Measurements from ENCODE around the gene CDC26.
"Not testable (repeated sequence)": the region's sequence is repeated elsewhere in the genome, so short reads cannot be mapped to it uniquely, and the experiment has no call there.

The CDC26 gene

DNA sequence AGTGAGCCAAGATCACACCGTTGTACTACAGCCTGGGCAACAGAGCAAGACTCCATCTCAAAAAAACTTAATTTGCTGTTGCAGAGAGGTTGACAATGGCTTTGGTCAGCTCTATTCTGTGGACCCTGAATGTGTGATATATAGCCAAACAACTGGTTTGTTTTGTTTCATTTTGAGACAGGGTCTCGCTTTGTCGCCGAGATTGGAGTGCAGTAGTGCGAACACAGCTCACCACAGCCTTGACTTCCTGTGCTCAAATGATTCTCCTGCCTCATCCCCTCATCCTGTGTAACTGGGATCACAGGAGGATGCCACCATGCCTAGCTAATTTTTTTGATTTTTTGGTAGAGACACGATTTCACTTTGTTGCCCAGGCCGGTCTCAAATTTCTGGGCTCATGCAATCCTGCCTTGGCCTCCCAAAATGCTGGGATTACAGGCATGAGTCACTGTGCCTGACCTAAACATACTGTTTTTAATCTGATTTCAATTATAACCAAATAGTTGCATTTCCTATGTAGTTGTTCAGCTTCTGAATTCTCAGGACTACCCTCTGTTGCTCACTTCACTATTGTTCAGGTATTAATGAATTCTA, 18.0 kb upstream of the CDC26 start:
- DNase-seq (ENCODE audit: low spot score), result no peak

DNA sequence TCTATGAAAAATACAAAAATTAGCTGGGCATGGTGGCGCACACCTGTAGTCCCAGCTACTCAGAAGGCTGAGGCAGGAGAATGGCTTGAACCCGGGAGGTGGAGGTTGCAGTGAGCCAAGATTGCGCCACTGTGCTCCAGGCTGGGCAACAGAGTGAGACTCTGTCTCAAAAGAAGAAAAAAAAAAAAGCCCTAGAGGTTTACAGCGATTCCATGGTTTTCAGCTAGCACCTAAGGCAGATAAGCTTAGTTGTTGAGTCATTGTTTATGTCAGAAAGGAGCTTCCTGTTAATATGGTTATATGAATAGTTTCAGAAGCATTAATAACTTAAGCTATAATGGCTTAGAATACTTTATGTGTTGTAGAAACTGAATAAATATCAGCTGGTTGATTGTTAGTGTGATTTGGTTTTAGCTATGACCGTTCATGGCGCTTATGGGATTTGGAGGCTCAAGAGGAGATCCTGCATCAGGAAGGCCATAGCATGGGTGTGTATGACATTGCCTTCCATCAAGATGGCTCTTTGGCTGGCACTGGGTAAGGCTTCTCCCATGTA, 14.8 kb upstream of the CDC26 start:
- DNase-seq (ENCODE audit: low spot score), result no peak

DNA sequence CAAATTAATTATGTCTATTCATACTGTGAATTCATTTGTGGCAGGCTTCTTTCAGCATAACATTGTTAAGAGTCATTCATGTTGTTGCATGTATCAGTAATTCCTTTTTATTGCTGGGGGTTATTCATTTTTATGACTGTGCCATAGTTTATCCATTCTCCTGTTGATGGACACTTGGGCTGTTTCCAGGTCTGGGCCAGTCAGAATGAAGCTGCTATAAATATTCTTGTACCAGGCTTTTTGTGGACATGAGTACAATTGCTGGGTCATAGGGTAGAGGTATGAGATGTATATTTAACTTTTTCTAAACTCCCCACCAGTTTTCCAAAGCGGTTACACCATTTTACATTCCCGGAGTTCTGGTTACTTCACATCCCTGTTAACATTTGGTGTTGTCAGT, 13.7 kb upstream of the CDC26 start:
- no peak for DNase-seq (ENCODE audit: low spot score)

DNA sequence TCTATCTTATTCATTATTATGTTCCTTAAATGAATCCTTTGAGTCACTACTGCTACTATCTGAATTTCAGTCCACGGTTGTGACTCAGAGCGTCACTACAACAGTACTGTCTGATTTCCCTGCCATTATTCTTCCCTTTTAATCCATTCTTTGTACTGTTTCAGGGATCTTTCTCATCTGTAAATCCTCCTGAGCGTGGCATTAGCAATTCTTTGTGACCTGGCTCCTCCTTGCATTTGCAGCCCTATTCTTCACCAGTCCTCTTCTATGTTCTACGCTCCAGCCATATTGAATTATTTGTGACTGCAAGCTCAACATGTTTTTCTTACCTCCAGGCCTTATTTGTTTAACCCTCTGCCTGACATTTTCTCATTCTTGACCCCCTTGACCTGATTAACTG, 6.0 kb upstream of the CDC26 start:
- no peak for DNase-seq (ENCODE audit: low spot score)

DNA sequence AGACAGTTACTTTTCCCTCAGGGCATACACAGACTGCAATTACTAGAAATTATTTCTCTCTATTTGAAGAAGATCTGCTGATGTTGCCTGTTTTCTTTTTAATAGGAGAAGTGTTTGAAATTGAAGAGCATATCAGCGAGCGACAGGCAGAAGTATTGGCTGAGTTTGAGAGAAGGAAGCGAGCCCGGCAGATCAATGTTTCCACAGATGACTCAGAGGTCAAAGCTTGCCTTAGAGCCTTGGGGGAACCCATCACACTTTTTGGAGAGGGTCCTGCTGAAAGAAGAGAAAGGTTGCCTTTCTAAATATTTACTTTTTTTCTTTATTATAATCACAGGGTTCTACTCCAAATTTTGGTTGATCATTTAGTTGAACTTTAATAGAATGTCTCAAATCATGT, 3.5 kb upstream of the CDC26 start:
- no peak for DNase-seq (ENCODE audit: low spot score)

DNA sequence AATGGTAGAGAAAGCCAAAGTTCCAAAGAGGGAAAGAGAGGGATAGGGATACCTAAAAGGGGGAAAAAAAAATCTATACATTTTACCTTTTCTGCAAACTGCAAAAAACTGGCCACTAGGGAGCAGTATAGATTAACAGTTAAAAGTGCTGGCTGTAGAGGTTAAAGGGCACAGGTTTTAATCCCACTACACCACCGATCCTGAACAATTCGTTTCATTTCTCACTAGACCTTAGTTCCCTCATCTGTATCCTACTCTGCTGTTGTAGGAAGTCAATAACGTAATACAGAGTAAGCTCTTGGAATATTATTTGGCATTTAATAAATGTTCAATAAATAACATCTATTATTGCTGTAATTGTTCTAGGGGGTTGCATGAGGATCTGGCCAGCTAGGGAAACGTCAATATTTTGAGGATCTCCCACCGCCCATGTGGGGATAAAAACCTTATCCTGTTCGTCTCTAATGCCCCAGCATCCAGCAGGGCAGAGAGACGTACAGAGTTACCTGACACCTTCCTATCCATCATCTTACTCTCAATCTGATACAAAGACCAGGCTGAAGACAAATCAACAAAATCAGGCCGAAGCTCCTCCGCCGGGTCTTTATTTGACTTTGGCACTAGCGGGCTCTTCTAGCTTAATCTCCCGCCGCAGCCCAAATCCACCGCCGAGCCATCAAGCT, 757 bp downstream of the CDC26 start:
- DNase-seq (ENCODE audit: low spot score), result peak; percentile 67

DNA sequence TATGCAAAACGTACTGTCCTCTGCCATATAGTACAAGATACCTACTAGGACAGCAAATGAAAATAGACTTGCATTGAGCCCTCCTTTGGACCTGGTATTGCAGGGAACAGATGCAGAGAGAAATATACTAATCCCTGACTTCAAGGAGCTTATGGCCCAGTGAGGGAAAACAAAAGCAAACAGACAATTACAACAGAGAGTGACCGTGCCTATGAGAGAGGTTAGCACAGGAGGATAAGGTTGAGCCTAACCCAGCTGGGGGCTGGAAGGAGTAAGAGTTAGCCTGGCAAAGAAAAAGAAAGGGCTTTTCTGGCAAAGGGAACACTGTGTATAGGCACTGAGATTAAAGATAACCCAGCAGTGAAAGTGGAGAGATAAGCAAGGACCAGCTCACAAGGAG, 5.5 kb downstream of the CDC26 start:
- no peak for DNase-seq (ENCODE audit: low spot score)

DNA sequence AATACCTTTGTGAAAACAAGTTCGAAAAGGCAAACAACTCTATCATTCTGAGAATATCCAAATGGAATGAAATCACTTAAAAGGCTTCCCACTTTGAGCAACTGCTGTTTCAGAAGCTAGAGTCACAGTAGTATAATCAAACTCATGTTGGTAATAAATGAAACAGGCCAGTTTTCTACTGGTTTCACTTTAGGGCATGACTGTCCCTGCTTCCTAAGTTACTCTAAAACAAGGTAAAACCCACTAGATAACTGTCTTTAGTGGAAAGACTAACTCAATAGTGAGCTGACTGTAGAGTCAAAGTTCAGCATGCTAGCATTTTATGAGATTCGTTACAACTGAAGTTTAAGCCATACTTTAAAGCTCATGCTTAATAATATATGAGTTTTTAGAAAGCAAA, 6.0 kb downstream of the CDC26 start:
- no peak for DNase-seq (ENCODE audit: low spot score)

DNA sequence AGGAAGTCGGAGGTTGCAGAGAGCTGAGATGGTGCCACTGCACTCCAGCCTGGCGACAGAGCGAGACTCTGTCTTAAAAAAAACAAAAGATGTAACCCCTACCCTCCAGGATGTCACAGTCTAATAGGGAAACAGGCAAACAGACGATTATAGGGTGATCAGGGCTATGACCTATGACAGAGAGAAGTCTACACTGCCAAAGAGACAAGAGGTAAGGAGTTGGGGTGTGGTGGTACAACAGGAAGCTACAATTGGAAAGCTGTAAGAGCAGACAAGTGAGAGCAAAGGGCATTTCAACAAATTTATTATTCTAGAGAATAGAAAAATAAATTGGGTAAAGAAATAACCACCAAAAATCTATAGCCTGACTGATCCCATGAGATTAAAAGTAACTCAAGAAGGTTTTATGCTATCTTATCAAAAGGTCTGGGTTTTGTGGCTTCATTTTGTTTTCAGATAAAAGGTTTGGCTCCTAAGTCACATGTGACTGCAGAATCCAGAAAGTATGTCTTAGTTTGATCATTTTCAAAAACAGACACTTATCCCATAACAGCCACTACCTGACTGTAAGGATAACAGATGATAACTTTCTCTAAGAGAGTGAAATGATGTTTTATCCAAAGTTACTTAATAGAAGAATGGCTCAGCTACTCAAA, 7.3 kb downstream of the CDC26 start:
- no peak for DNase-seq (ENCODE audit: low spot score)

DNA sequence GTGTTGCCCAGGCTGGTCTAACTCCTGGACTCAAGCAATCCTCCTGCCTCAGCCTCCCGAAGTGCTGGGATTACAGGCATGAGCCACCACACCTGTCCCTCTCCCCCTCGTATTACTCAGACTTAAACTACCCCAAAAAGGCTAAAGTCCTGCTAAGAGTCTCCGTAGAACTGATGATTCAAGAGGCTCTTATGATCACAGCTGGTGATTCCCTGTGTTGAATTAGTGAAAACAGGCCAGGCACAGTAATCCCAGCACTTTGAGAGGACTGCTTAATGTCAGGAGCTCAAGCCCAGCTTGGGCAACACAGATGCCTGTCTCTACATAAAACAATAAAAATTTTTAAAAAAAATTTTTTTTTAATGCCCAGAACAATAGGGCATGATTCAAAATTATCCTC, 9.2 kb downstream of the CDC26 start:
- DNase-seq (ENCODE audit: low spot score), result no peak

DNA sequence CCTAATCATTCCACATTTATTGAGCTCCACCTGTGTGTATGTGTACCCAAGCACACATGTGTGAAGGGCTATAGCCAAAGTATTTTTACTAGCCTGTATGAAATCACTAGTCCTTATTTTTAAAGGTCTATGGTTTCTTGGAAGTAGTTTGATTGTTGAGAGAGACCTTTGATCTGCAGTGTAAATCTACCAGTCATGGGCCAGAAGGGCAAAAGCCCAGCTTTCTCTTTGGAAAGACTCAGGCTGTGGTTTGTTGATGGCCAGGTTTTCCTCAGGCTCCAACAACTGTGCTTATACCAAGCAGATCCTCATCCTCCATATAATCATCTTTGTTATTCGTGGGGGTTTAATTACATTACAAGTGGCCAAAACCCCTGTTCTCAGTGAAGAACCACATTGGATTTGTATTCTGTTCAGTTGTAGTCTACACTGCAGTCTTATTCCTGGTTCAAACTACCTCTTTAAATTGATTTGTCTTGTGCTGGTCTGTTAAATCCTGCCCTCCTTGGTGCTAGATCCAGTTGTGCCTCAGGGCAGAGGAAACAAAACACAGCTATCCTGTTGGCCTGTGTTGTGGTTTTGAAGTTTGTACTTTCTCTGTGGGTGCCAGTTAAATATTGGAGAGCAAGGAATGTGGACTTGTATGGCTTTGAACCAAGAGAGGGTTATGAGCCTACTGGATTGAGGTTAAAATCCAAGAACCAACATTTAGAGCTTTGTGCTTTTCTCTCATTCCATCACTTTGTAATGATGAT, 13.3 kb downstream of the CDC26 start:
- no peak for DNase-seq (ENCODE audit: low spot score)

DNA sequence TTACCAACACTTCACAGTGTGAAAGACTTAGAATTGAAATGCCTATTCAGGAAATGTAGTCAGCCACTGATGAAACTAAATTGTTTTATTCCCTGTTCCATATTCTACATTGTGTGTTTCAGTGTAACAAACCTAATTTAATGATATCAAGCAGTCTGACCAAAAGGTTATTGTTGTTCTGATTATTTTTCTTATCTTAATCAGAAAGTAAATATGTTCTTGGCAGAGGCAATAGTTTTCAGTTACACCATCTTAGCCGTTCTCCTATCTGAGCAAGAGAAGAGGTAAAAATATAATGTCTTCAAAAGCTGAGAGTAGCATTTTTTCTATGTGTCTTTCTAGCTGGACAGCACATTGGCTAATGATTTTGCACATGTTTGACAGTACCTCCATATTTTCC, 17.1 kb downstream of the CDC26 start:
- no peak for DNase-seq (ENCODE audit: low spot score)

DNA sequence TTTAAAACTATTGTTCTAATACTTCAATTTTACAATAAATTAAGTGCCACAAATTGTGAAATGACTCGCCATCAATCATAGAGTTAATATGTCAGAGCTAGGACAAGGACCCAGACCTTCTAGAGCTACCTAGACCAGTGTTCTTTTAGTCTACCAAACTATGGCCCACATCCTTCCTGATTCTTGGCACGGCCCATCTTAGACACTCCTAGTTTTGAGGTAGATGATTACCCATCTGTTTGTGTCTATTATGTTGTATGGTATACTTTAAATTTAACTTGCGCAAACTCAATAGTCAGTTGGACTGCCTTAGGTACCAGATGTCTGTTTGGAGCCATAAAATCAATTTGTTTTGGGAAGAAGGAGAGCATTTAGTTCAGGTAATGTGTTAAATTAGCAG, 17.5 kb downstream of the CDC26 start:
- DNase-seq (ENCODE audit: low spot score), result no peak

DNA sequence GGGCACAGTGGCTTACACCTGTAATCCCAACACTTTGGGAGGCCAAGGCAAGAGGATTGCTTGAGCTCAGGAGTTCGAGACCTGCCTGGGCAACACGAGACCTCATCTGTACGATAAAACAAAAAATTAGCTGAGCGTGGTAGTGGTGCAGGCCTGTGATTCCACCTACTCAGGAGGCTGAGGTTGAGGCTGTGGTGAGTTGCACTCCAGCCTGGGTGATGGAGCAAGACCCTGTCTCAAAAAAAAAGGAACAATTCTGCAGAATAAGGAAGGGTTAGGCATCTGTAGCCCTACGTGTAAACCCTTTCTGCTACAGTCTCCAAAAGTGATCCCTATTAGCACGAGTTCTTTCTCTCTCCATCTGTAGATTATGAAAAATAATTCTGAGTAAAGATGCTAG, 19.9 kb downstream of the CDC26 start:
- DNase-seq (ENCODE audit: low spot score), result no peak

DNA sequence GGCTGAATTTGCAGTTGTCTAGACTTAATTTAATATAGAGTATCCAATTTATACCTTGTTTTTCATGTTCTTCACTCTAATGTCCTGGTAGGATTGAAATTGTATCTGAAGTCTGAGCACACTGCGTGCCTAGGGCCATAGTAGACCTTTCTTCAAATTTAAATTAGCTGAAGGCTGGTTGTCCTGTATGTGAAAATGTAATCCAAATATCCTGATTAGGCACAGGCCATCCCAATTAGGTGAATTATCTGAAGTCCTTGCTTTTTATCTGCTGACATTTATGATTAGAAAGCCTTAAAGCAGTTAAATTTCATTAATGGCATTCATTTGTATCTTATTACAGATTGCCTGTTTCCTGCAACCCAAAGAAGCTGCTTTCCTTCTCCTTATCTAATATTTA, 20.4 kb downstream of the CDC26 start:
- no peak for DNase-seq (ENCODE audit: low spot score)

DNA sequence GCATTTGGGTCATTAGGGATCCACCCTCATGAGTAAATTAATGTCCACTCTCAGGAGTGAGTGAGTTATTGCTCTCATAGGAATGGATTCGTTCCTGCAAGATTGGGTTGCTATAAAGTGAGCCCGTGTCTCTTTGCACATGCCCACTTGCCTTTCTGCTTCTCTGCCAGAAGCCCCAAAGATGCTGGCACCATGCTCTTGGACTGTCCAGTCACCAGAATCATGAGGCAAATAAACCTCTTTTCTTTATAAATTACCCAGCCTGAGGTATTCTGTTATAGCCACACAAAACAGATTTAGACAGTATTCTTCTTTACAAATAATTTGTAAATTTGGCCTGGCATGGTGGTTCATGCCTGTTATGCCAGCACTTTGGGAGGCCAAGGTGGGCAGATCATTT, 24.6 kb downstream of the CDC26 start:
- no peak for DNase-seq (ENCODE audit: low spot score)

DNA sequence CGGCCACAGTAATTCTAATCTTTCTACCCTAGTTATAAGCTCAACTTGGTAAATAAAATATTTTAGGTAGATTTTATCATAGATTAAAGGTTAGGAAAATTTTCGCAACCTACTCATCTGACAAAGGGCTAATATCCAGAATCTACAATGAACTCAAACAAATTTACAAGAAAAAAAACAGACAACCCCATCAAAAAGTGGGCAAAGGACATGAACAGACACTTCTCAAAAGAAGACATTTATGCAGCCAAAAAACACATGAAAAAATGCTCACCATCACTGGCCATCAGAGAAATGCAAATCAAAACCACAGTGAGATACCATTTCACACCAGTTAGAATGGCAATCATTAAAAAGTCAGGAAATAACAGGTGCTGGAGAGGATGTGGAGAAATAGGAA, 25.7 kb downstream of the CDC26 start:
- not testable (repeated sequence) for DNase-seq (ENCODE audit: low spot score)

DNA sequence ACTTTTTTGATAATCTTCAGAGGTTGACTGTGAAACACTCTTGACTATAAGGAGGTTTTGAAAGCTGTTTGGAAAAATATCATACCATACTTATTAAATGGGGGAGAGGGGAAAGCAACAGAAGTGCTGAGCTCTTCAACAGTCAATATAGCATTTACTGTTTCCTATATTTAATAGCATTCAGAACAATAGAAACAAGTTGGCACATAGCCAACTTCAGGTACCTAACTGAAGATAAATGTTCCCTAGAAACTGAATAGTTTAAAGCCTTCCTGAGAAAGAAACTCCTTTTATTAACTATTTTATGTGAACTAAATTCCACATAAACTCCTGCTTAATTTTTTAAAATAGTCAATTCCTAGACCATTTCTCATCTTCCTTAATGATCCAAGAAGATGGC, 27.7 kb downstream of the CDC26 start:
- DNase-seq (ENCODE audit: low spot score), result no peak

DNA sequence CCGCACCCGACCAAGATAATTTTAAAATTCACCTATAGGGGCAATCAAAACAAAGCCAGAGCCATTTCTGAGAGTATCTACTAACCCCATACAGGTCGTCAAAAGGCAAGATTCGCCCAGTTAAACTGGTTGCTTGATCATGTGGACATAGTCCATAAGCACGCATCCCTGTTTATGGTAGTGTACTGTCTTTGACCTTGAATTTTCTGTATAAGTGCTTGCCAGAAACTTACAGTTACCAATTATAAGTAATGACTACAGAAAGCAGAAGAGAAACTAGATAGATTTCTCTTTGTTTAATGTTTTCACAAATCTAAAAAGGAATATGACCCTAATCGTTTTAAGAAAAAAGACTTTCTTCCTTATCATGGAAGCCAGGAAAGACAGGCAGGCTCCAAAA, 28.4 kb downstream of the CDC26 start:
- DNase-seq (ENCODE audit: low spot score), result no peak

DNA sequence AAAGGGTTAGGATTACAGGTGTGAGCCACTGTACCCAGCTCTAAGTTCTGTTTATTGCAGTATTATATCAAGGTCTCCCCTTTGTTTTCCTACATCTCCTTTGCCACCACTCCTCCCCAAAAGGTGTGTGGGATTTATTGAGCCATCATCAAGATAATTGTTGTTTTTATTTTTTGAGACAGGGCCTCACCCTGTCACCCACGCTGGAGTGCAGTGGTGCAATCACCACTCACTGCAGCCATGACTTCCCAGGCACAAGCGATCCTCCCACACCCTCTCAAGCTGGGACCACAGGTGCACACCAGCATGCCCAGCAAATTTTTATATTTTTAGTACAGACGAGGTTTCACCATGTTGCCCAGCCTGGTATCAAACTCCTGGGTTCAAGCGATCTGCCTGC, 29.5 kb downstream of the CDC26 start:
- DNase-seq (ENCODE audit: low spot score), result no peak

DNA sequence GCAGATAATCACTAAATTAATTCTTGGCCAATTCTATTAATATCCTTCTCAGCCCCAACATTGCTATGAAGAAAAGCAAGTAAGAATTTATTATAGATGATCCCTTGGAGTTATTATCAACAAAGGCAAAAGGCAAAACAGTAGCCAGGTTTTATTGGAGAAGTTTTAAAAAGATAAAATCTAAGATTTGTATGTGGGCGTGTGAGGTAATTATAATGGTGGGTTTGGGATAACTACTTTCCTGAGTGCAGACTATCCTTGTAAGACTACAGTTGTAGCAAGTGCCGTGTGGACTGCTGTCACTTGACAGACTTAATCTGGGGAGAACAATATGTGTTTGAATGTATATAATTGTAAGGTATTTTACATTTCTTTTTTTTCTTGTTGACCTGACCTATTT, 30.8 kb downstream of the CDC26 start:
- no peak for DNase-seq (ENCODE audit: low spot score)

DNA sequence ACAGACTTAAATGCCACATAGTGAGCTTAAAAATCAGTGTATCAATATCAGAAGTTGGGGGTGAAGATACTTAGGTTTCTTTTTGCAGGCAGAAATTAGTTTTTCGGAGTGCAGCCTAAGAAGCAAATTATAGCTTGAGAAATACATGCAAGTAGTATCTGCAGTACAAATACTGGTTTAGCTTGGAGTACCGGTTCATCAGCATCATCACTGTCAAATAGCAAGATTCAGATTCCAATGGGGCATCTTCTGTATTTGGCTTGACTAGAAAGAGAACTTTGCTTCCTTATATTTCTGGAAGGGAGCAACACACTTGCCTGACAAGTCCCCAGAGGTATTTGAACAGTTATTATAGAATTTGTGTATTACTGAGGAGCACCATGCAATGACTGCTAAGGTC, 34.2 kb downstream of the CDC26 start:
- no peak for DNase-seq (ENCODE audit: low spot score)

DNA sequence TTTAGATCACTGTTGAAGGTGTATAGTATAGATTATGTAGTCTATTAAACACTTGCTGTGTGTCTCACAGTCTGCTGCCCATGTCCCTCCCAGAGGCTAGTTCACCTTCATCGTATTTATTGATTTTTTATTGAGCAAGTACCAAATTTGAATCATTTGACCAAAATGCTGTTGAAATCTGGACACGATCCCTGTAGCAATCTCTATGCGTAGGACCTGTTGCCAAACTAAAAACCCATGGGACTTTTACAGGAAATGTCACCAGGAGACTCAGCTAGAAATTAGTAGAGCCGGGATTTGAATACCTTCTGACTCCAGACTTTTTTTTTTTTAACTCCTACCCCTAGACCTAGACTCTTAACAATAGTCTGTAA, 36.5 kb downstream of the CDC26 start:
- DNase-seq (ENCODE audit: low spot score), result no peak

All from CD4-positive, alpha-beta T cell treated with Interleukin-15 for 4 hours (primary cell).